WTC11 (cell line): ENCODE measurements around the gene RCAN1.

Experiments
- ATF1 ChIP-seq: sonication (generic); formaldehyde crosslinking; IDR thresholded peaks from 2 replicates; pipeline ENCODE4 v1.8.1; 2023; ENCODE audit warnings: mild to moderate bottlenecking, moderate library complexity, missing genetic modification reagents
- CTCF ChIP-seq: fragments of 200-600 bp; IDR thresholded peaks from 2 replicates; pipeline ENCODE4 v1.8.0; 2022; ENCODE audit warnings: antibody characterized with exemption
- JAZF1 ChIP-seq: fragments of 250-450 bp; sonication (Bioruptor Pico); IDR thresholded peaks from 2 replicates; pipeline ENCODE4 v1.9.0; 2021; ENCODE audit warnings: moderate library complexity, mild to moderate bottlenecking, inconsistent platforms
- ZNF121 ChIP-seq: sonication (generic); formaldehyde crosslinking; IDR thresholded peaks from 2 replicates; pipeline ENCODE4 v1.8.0; 2023; ENCODE audit warnings: missing genetic modification reagents
- ZNF416 ChIP-seq: fragments of 250-450 bp; sonication (Bioruptor Pico); IDR thresholded peaks from 2 replicates; pipeline ENCODE4 v1.9.0; 2021; ENCODE audit warnings: mild to moderate bottlenecking, inconsistent platforms
- ZNF512 ChIP-seq: sonication (generic); formaldehyde crosslinking; IDR thresholded peaks from 2 replicates; pipeline ENCODE4 v1.8.1; 2022; ENCODE audit warnings: missing genetic modification reagents, borderline replicate concordance
- TF ChIP-seq, protein P1 (sequence below): sonication (generic); formaldehyde crosslinking; IDR thresholded peaks from 2 replicates; pipeline ENCODE4 v1.8.1; 2022; ENCODE audit warnings: low read depth, missing genetic modification reagents, borderline replicate concordance

GRCh38 chr21:34517491-34518245, 97.2 kb downstream of the RCAN1 start:
- TF ChIP-seq JAZF1 (CRISPR knock-in tag), result no peak
- TF ChIP-seq CTCF, result no peak
- TF ChIP-seq, protein P1, sequence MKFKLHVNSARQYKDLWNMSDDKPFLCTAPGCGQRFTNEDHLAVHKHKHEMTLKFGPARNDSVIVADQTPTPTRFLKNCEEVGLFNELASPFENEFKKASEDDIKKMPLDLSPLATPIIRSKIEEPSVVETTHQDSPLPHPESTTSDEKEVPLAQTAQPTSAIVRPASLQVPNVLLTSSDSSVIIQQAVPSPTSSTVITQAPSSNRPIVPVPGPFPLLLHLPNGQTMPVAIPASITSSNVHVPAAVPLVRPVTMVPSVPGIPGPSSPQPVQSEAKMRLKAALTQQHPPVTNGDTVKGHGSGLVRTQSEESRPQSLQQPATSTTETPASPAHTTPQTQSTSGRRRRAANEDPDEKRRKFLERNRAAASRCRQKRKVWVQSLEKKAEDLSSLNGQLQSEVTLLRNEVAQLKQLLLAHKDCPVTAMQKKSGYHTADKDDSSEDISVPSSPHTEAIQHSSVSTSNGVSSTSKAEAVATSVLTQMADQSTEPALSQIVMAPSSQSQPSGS (CRISPR knock-in tag), result no peak
- TF ChIP-seq ZNF512 (CRISPR knock-in tag), result no peak
- TF ChIP-seq ZNF416, result no peak
- no peak for TF ChIP-seq ZNF121
- TF ChIP-seq ATF1, result no peak
